Measurements from ENCODE around the gene PSME3.

- TF ChIP-seq POLR2A (IDR thresholded peaks at IDR 0.05) (no peak), POLR2AphosphoS5 (IDR thresholded peaks at IDR 0.05) (no peak), CTCF (IDR thresholded peaks at IDR 0.05 in 8 of 11, conservative IDR thresholded peaks at IDR 0.05 in 3 of 11) (no peak)
Measured at GRCh38 chr17:42797067-42798007, 35.9 kb upstream of the PSME3 start.
